A673 (cell line): ENCODE data around the gene ZNF597.
"Not testable (repeated sequence)": the region's sequence is repeated elsewhere in the genome, so short reads cannot be mapped to it uniquely, and the experiment has no call there.

ENCODE experiments used
- EZH2 ChIP-seq: fragments of 200-600 bp; sonication (generic); IDR thresholded peaks from 2 replicates; pipeline ENCODE4 v1.6.1; 2017; ENCODE audit warnings: borderline replicate concordance, low read depth, mild to moderate bottlenecking, mixed read lengths, antibody characterized with exemption, low read length; ENCODE audit not compliant: poor library complexity, severe bottlenecking
- TF ChIP-seq, protein P1 (sequence below): fragments of 300-800, 200-600 bp; sonication (generic); conservative IDR thresholded peaks from 2 replicates; pipeline ENCODE4 v1.5.1; 2017; ENCODE audit warnings: low read depth, mild to moderate bottlenecking, antibody characterized with exemption, low read length, moderate library complexity, mixed read lengths

DNA sequence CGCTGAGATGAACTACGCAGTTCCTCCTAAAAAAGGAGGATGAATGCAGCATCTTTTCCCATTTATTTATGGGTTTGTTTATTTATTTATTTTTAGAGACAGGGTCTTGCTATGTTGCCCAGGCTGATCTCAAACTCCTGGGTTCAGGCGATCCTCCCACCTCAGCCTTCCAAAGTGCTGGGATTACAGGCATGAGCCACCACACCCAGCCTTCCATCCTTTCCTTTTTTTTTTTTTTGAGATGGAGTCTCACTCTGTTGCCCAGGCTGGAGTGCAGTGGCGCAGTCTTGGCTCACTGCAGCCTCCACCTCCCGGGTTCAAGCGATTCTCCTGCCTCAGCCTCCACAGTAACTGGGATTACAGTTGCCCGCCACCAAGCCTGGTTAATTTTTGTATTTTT lies 31.6 kb upstream of the ZNF597 start:
- TF ChIP-seq, protein P1, sequence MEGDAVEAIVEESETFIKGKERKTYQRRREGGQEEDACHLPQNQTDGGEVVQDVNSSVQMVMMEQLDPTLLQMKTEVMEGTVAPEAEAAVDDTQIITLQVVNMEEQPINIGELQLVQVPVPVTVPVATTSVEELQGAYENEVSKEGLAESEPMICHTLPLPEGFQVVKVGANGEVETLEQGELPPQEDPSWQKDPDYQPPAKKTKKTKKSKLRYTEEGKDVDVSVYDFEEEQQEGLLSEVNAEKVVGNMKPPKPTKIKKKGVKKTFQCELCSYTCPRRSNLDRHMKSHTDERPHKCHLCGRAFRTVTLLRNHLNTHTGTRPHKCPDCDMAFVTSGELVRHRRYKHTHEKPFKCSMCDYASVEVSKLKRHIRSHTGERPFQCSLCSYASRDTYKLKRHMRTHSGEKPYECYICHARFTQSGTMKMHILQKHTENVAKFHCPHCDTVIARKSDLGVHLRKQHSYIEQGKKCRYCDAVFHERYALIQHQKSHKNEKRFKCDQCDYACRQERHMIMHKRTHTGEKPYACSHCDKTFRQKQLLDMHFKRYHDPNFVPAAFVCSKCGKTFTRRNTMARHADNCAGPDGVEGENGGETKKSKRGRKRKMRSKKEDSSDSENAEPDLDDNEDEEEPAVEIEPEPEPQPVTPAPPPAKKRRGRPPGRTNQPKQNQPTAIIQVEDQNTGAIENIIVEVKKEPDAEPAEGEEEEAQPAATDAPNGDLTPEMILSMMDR, result not testable (repeated sequence)
- not testable (repeated sequence) for TF ChIP-seq EZH2
